ENCODE data around the gene GLO1.
A peak's percentile ranks its signal among the peaks of the same experiment; 100 is the strongest.

Gene GLO1

DNA sequence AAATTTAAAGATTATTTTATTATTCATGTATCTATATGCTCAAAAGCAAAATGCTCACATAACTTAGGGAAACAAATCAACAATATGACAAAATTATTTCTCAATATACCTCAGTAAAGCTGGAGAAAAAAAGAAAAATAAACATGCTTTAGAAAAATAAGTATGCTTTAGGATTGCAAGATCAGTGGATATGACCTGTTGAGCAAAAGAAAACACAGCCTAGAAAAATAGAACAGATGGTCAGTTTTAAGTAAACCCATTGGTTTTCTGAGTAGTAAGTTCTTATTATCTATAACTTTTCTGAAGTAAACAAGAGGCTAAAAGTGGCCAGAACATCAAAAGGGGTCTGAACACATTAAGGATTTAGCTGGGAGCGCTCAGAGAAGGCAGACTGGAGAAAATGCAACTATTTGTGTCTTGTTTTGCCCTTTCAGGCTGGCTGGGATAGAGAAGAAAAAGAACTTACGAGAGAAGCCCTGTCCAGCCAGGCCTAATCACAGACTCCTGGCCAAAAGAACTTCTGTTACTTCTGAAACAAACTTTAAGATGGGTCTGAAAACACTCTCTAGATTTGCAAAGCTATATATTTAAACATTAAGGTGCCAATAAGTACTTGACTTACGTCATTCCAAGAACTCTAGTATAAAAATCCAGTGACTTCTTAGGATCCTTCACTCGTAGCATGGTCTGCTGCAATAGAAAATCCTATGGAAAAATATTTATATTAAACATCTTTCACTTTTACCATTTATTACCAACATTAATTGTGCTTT lies 16.5 kb downstream of the GLO1 start:
- TF ChIP-seq, protein P1, sequence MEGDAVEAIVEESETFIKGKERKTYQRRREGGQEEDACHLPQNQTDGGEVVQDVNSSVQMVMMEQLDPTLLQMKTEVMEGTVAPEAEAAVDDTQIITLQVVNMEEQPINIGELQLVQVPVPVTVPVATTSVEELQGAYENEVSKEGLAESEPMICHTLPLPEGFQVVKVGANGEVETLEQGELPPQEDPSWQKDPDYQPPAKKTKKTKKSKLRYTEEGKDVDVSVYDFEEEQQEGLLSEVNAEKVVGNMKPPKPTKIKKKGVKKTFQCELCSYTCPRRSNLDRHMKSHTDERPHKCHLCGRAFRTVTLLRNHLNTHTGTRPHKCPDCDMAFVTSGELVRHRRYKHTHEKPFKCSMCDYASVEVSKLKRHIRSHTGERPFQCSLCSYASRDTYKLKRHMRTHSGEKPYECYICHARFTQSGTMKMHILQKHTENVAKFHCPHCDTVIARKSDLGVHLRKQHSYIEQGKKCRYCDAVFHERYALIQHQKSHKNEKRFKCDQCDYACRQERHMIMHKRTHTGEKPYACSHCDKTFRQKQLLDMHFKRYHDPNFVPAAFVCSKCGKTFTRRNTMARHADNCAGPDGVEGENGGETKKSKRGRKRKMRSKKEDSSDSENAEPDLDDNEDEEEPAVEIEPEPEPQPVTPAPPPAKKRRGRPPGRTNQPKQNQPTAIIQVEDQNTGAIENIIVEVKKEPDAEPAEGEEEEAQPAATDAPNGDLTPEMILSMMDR (conservative IDR thresholded peaks at IDR 0.05; ENCODE audit: low read depth, low read length), result no peak
- H3K4me3 ChIP-seq (ENCODE audit: low read depth, low read length), result no peak overlapping the region
- peak; percentile 62 for DNase-seq (ENCODE audit: low read depth)

DNA sequence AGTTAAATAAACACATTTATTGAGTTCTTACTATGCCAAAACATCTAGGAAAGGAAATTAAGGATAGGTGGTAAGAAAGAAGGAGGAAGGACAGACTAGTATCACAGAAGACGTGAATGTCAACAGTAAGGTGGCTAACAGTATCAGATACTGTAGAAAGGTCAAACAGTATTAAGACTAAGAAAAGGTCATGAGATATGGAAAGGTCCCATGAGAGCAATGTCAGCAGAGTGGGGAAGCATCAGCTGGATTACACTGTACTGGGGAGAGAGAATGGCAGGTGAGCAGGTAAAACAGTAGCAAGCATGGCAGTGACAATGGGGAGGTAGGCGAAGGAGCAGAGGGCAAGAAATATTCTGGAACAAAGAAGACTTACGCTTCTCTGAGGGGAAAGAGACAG lies 18.0 kb downstream of the GLO1 start:
- no peak for DNase-seq (ENCODE audit: low read depth)
- H3K4me3 ChIP-seq (ENCODE audit: low read depth, low read length), result no peak overlapping the region
- TF ChIP-seq, protein P1 (conservative IDR thresholded peaks at IDR 0.05; ENCODE audit: low read depth, low read length), result no peak

DNA sequence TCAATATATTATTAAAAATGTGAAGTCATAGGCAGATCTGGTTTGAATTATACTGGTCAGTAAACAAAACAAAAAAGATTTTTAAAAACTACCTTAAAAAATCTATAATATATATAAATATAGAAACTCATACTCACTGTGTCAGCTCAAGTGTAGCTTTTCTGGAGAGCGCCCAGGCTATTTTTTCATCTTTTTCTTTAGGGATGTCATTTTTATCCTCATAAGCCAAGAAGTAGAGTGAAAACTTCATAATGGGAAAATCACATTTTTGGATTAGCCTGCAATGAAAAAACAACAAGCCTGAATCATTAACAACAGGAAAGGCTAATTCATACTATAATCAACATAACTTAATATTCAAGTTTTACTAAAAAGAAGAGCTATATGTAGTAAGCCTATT lies 18.7 kb downstream of the GLO1 start:
- TF ChIP-seq, protein P1 (conservative IDR thresholded peaks at IDR 0.05; ENCODE audit: low read depth, low read length), result no peak
- no peak for DNase-seq (ENCODE audit: low read depth)
- H3K4me3 ChIP-seq (ENCODE audit: low read depth, low read length), result no peak overlapping the region

DNA sequence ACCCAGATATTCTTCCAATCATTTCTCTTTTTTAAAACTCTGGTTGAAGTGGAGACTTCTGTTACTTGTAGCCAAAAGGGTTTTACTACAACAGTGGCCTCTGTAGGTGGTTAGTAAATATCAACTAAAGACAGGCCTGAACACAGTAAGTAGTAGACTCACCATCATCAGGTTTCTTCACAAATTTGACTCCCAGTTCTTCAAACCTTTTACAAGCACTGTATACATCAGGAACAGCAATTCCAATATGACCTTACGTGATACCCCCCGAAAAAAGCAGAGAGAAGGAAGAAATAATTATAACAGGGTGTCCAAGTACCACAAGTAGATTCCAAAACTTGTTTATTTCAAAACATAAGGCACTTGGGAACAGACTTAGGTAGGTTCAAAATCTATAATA lies 21.1 kb downstream of the GLO1 start:
- TF ChIP-seq, protein P1 (conservative IDR thresholded peaks at IDR 0.05; ENCODE audit: low read depth, low read length), result no peak
- no peak overlapping the region for H3K4me3 ChIP-seq (ENCODE audit: low read depth, low read length)
- no peak for DNase-seq (ENCODE audit: low read depth)

DNA sequence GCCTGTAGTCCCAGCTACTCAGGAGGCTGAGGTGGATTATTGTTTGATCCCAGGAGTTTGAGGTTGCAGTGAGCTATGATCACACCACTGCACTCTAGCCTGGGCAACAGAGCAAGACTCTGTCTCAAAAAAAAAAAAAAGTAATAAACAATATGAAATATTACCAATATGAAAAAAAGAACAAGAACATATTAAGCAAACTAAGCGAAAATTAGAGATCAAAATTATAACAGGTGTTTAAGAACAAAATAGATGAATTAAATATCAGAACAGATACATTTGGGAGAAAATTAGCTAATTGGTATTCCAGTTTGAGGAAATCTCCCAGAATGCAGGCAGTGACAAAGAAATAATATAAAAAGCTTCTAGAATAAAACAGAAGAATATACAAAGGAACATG lies 23.3 kb downstream of the GLO1 start:
- TF ChIP-seq, protein P1 (conservative IDR thresholded peaks at IDR 0.05; ENCODE audit: low read depth, low read length), result no peak
- no peak overlapping the region for H3K4me3 ChIP-seq (ENCODE audit: low read depth, low read length)
- no peak for DNase-seq (ENCODE audit: low read depth)

DNA sequence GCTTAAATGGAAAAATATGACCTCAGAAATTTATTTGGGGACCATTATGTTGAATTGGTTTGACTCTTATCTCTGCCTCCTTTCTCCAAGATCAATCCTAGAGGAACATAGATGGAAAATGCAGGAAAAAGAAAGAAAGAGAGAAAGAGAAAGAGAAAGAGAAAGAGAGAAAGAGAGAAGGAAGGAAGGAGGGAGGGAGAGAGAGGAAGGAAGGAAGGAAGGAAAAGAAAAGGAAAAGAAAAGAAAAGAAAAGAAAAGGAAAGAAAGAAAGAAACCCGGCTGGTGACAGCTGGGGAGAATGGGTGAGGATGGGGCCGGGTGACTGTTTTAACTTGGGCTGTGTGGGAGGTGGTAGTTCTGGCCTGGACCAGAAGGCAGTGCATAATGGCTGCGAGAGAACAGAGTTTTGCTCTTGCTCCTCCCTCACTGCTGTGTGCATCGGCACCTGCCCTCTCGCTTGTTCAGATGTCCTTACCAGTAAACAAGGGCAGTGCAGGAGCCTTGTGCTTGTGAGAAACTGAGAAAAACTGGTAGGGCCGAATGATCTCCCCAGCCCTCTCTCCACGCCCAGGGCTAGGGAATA lies 24.7 kb downstream of the GLO1 start:
- DNase-seq (ENCODE audit: low read depth), result no peak
- no peak overlapping the region for H3K4me3 ChIP-seq (ENCODE audit: low read depth, low read length)
- TF ChIP-seq, protein P1 (conservative IDR thresholded peaks at IDR 0.05; ENCODE audit: low read depth, low read length), result no peak

All from choroid plexus epithelial cell (primary cell).